Ishikawa (cell line): ENCODE data around the gene CORIN.

Experiments
- MAX ChIP-seq: IDR thresholded peaks from 2 replicates; pipeline ENCODE4 v1.6.1; 2012
- TEAD4 ChIP-seq: IDR thresholded peaks from 2 replicates; pipeline ENCODE4 v1.6.1; 2012

GRCh38 chr4:47747846-47748494 is 89.9 kb downstream of the CORIN start:
- no peak for TF ChIP-seq TEAD4
- no peak for TF ChIP-seq MAX
